ENCODE data around the gene MCF2L.

MCF2L gene

GRCh38 chr13:113013878-113014751, 45.1 kb downstream of the MCF2L start:
- no peak for DNase-seq (ENCODE audit: low read depth, low spot score)
- no peak for TF ChIP-seq CTCF (IDR thresholded peaks at IDR 0.05; ENCODE audit: low read depth, low read length)
- in situ Hi-C loops (cut with HindIII; ENCODE audit: low sequenced_read_pairs) = no loop called here
- H3K4me3 ChIP-seq (ENCODE audit: low read depth, low read length) = no peak overlapping the region

- DNase-seq (ENCODE audit: low read depth, low spot score) = no peak
- in situ Hi-C loops (cut with HindIII; ENCODE audit: low sequenced_read_pairs) = no loop called here
- H3K4me3 ChIP-seq (ENCODE audit: low read depth, low read length) = no peak overlapping the region
- TF ChIP-seq CTCF (IDR thresholded peaks at IDR 0.05; ENCODE audit: low read depth, low read length) = no peak
Observed at GRCh38 chr13:113014752-113015745, 46.0 kb downstream of the MCF2L start.

GRCh38 chr13:113015826-113016525, 47.0 kb downstream of the MCF2L start:
- no peak for TF ChIP-seq CTCF (IDR thresholded peaks at IDR 0.05; ENCODE audit: low read depth, low read length)
- DNase-seq (ENCODE audit: low read depth, low spot score) = no peak
- in situ Hi-C loops (cut with HindIII; ENCODE audit: low sequenced_read_pairs) = no loop called here
- no peak overlapping the region for H3K4me3 ChIP-seq (ENCODE audit: low read depth, low read length)

- no peak for TF ChIP-seq CTCF (IDR thresholded peaks at IDR 0.05; ENCODE audit: low read depth, low read length)
- no peak overlapping the region for H3K4me3 ChIP-seq (ENCODE audit: low read depth, low read length)
- in situ Hi-C loops (cut with HindIII; ENCODE audit: low sequenced_read_pairs) = no loop called here
- no peak for DNase-seq (ENCODE audit: low read depth, low spot score)
Observed at GRCh38 chr13:113016526-113017295, 47.7 kb downstream of the MCF2L start.

- no peak overlapping the region for H3K4me3 ChIP-seq (ENCODE audit: low read depth, low read length)
- no peak for DNase-seq (ENCODE audit: low read depth, low spot score)
- in situ Hi-C loops (cut with HindIII; ENCODE audit: low sequenced_read_pairs) = no loop called here
- no peak for TF ChIP-seq CTCF (IDR thresholded peaks at IDR 0.05; ENCODE audit: low read depth, low read length)
Observed at GRCh38 chr13:113017506-113018215, 48.6 kb downstream of the MCF2L start.

Measured in astrocyte of the spinal cord (primary cell).